Fibroblast of lung (primary cell): Measurements from ENCODE around the gene SCFD2. TPM values are rescaled to one million over a fixed set of nuclear protein-coding genes. Genes with fewer than 3 reads are reported as not detected.

Experiments
- DNase-seq, 2 donors: peaks; one replicate each; pipeline versions ENCODE4 v3.0.0 to v3.0.0-alpha.2; 2010; ENCODE audit warnings: low read depth in 2 of 2
- H2AFZ ChIP-seq: 2 replicates; pipeline ENCODE4 v1.5.1; 2012; ENCODE audit warnings: low read length, control low read depth, inconsistent platforms
- H3K27ac ChIP-seq: 2 replicates; pipeline ENCODE4 v1.5.1; 2011; ENCODE audit warnings: low read length, control low read depth; ENCODE audit not compliant: insufficient read depth
- H3K27me3 ChIP-seq: 2 replicates; pipeline ENCODE4 v1.5.1; 2011; ENCODE audit warnings: mild to moderate bottlenecking, low read length; ENCODE audit not compliant: control insufficient read depth, insufficient read depth
- H3K36me3 ChIP-seq: 2 replicates; pipeline ENCODE4 v1.5.1; 2011; ENCODE audit warnings: low read length; ENCODE audit not compliant: control insufficient read depth, insufficient read depth
- H3K4me1 ChIP-seq: 2 replicates; pipeline ENCODE4 v1.5.1; 2011; ENCODE audit warnings: low read length; ENCODE audit not compliant: control insufficient read depth, insufficient read depth; ENCODE audit errors: extremely low read depth
- H3K4me2 ChIP-seq: 2 replicates; pipeline ENCODE4 v1.5.1; 2011; ENCODE audit warnings: low read length, control low read depth; ENCODE audit not compliant: insufficient read depth; ENCODE audit errors: extremely low read depth
- H3K4me3 ChIP-seq, 4 experiments: fragments of 200-600 bp in 1 of 4; sonication (generic) in 1 of 4; replicated peaks in 1 of 4; 2 replicates each; pipeline ENCODE4 v1.5.1; 2011 to 2016; ENCODE audit warnings: low read length in 4 of 4, low read depth in 3 of 4, mild to moderate bottlenecking in 3 of 4, control low read depth in 2 of 4, inconsistent platforms in 1 of 4, mixed read lengths in 1 of 4; ENCODE audit not compliant: insufficient read depth in 1 of 4; ENCODE audit errors: control extremely low read depth in 1 of 4
- H3K79me2 ChIP-seq: 2 replicates; pipeline ENCODE4 v1.5.1; 2012; ENCODE audit warnings: mild to moderate bottlenecking, low read length, inconsistent platforms; ENCODE audit not compliant: control insufficient read depth, insufficient read depth
- H3K9ac ChIP-seq: 2 replicates; pipeline ENCODE4 v1.5.1; 2011; ENCODE audit warnings: mild to moderate bottlenecking, low read length, control low read depth; ENCODE audit not compliant: insufficient read depth
- H3K9me3 ChIP-seq: 2 replicates; pipeline ENCODE4 v1.5.1; 2012; ENCODE audit warnings: low read depth, low read length; ENCODE audit not compliant: control insufficient read depth, insufficient read depth
- H4K20me1 ChIP-seq: 2 replicates; pipeline ENCODE4 v1.5.1; 2011; ENCODE audit warnings: low read length; ENCODE audit not compliant: control insufficient read depth, insufficient read depth; ENCODE audit errors: extremely low read depth
- CTCF ChIP-seq, 2 donors: IDR thresholded peaks in 1 of 2; conservative IDR thresholded peaks in 1 of 2; 1 replicate in 1 of 2; 2 replicates in 1 of 2; pipeline ENCODE4 v1.5.1; 2011 to 2012; ENCODE audit warnings: low read length in 2 of 2, control low read depth in 1 of 2, inconsistent platforms in 1 of 2, low read depth in 1 of 2, mild to moderate bottlenecking in 1 of 2
- EZH2 ChIP-seq: IDR thresholded peaks from 2 replicates; pipeline ENCODE4 v1.5.1; 2012; ENCODE audit warnings: low read length, control low read depth, mild to moderate bottlenecking; ENCODE audit errors: missing control alignments
- polyA plus RNA-seq, 2 donors: library from polyadenylated mRNA; depleted of rRNA in 1 of 2; stranded (reverse) in 1 of 2; unstranded in 1 of 2; fragments of >200 nt; gene quantifications; 2 replicates each; pipeline ENCODE4 v1.2.1, GENCODE V29; 2011 to 2012; ENCODE audit warnings: missing spikeins in 1 of 2
- total RNA-seq: library from RNA; depleted of rRNA; stranded (reverse); fragments of >200 nt; gene quantifications from 2 replicates; pipeline ENCODE4 v1.2.1, GENCODE V29; 2014

The SCFD2 gene
- total and polyA plus RNA-seq, 2 donors (not counting 1 experiment from before 2014, with no cell fraction given), result 16.2 to 23.1 TPM

GRCh38 chr4:53121264-53121865 is 244.5 kb downstream of the SCFD2 start:
- no peak for DNase-seq
- Histone ChIP-seq H3K9ac (no peak overlapping the region), H3K36me3 (no peaks in the 10 kb centered on the region), H3K4me1 (peaks cover 8% of the 10 kb centered on the region), H3K27me3 (no peaks in the 10 kb centered on the region), H3K4me3 (no peak overlapping the region), H2AFZ (no peak overlapping the region), H3K9me3 (no peaks in the 10 kb centered on the region), H3K79me2 (no peaks in the 10 kb centered on the region), H3K27ac (no peak overlapping the region), H3K4me2 (no peak overlapping the region), H4K20me1 (no peaks in the 10 kb centered on the region)
- no peak for TF ChIP-seq EZH2
- no peak for TF ChIP-seq CTCF (conservative IDR thresholded peaks at IDR 0.05 in 1 of 2, IDR thresholded peaks at IDR 0.05 in 1 of 2; ENCODE audit: low read depth in 1 of 2, low read length in 2 of 2)

- Histone ChIP-seq H3K27me3 (no peaks in the 10 kb centered on the region), H3K4me1 (peaks cover 8% of the 10 kb centered on the region), H3K9ac (no peak overlapping the region), H4K20me1 (no peaks in the 10 kb centered on the region), H3K36me3 (no peaks in the 10 kb centered on the region), H3K4me3 (no peak overlapping the region), H3K9me3 (no peaks in the 10 kb centered on the region), H3K4me2 (no peak overlapping the region), H2AFZ (no peak overlapping the region), H3K79me2 (no peaks in the 10 kb centered on the region), H3K27ac (no peak overlapping the region)
- TF ChIP-seq EZH2 (no peak), CTCF (conservative IDR thresholded peaks at IDR 0.05 in 1 of 2, IDR thresholded peaks at IDR 0.05 in 1 of 2; ENCODE audit: low read depth in 1 of 2, low read length in 2 of 2) (no peak)
- no peak for DNase-seq
Observed at GRCh38 chr4:53120778-53121177, 245.1 kb downstream of the SCFD2 start.

- Histone ChIP-seq H4K20me1 (no peaks in the 10 kb centered on the region), H3K4me1 (peaks cover 8% of the 10 kb centered on the region), H3K9ac (no peak overlapping the region), H3K27me3 (no peaks in the 10 kb centered on the region), H3K36me3 (no peaks in the 10 kb centered on the region), H3K27ac (peak overlapping the region; percentile 22), H2AFZ (no peak overlapping the region), H3K4me2 (no peak overlapping the region), H3K4me3 (no peak overlapping the region), H3K79me2 (no peaks in the 10 kb centered on the region), H3K9me3 (no peaks in the 10 kb centered on the region)
- TF ChIP-seq EZH2, result no peak
- DNase-seq, result peak; percentile 44 to 81
Observed at GRCh38 chr4:53119680-53120079, 246.2 kb downstream of the SCFD2 start.
